Esophagus muscularis mucosa (tissue), 4 donors: ENCODE results near the gene PIM3. TPM values are rescaled to one million over a fixed set of nuclear protein-coding genes. Genes with fewer than 3 reads are reported as not detected.

Source experiments
- DNase-seq: peaks from one replicate; pipeline ENCODE4 v3.0.0-alpha.2; 2017; ENCODE audit errors: extremely low spot score
- H3K27ac ChIP-seq, 4 donors: fragments of 200-600 bp; sonication (generic); replicated peaks in 1 of 4; 1 replicate in 3 of 4; 2 replicates in 1 of 4; pipeline ENCODE4 v1.5.1; 2016 to 2019; ENCODE audit warnings: mild to moderate bottlenecking in 1 of 4
- H3K27me3 ChIP-seq, 4 donors: fragments of 200-600 bp; sonication (generic); one replicate each; pipeline versions ENCODE4 v1.5.1 to v1.6.0; 2016 to 2019
- H3K36me3 ChIP-seq, 4 donors: fragments of 200-600 bp; sonication (generic); one replicate each; pipeline ENCODE4 v1.5.1; 2016 to 2019
- H3K4me1 ChIP-seq, 4 donors: fragments of 200-600 bp; sonication (generic); one replicate each; pipeline ENCODE4 v1.5.1; 2016 to 2019
- H3K4me3 ChIP-seq, 4 donors: fragments of 200-600 bp; sonication (generic); 1 replicate in 2 of 4; 2 replicates in 2 of 4; pipeline ENCODE4 v1.5.1; 2016 to 2019; ENCODE audit warnings: mild to moderate bottlenecking in 4 of 4, moderate library complexity in 1 of 4
- H3K9me3 ChIP-seq, 4 donors: fragments of 200-600 bp; sonication (generic); 1 replicate in 3 of 4; 2 replicates in 1 of 4; pipeline ENCODE4 v1.5.1; 2016 to 2019
- EP300 ChIP-seq: sonication (generic); formaldehyde crosslinking; IDR thresholded peaks from one replicate; pipeline ENCODE4 v1.6.1; 2017; ENCODE audit warnings: antibody characterized with exemption
- POLR2A ChIP-seq: fragments of 450-650 bp; IDR thresholded peaks from one replicate; pipeline ENCODE4 v1.6.1; 2017; ENCODE audit warnings: antibody characterized with exemption, moderate library complexity, mild to moderate bottlenecking, low read depth
- POLR2AphosphoS5 ChIP-seq, 2 donors: sonication (generic); formaldehyde crosslinking; IDR thresholded peaks; one replicate each; pipeline ENCODE4 v1.6.1; 2017; ENCODE audit warnings: antibody characterized with exemption in 2 of 2
- WGBS: methylation state at CpG from one replicate; pipeline ENCODE4 v1.1.5; 2018; 5-methylcytosine and 5-hydroxymethylcytosine counted together
- intact Hi-C: fragments of 100-400 bp; cut with DNase I; formaldehyde crosslinking; loops from one replicate; pipeline ENCODE4 v1.15.1; 2023
- total RNA-seq, 4 donors: library from RNA; depleted of rRNA; stranded (reverse); fragments of >200 nt; gene quantifications; one replicate each; pipeline versions ENCODE4 v1.1.0 to v1.2.1, GENCODE V29; 2016
- TF ChIP-seq, protein P1 (sequence below), 3 experiments: fragments of 200-600 bp in 2 of 3; fragments of 450-650 bp in 1 of 3; sonication (generic) in 2 of 3; IDR thresholded peaks; one replicate each; pipeline ENCODE4 v1.5.1; 2017 to 2019; ENCODE audit warnings: antibody characterized with exemption in 3 of 3, mild to moderate bottlenecking in 2 of 3, moderate library complexity in 1 of 3

Gene PIM3
- total RNA-seq, 4 donors from 2014 or later: 36.1 to 106 (median 56.5) TPM

DNA sequence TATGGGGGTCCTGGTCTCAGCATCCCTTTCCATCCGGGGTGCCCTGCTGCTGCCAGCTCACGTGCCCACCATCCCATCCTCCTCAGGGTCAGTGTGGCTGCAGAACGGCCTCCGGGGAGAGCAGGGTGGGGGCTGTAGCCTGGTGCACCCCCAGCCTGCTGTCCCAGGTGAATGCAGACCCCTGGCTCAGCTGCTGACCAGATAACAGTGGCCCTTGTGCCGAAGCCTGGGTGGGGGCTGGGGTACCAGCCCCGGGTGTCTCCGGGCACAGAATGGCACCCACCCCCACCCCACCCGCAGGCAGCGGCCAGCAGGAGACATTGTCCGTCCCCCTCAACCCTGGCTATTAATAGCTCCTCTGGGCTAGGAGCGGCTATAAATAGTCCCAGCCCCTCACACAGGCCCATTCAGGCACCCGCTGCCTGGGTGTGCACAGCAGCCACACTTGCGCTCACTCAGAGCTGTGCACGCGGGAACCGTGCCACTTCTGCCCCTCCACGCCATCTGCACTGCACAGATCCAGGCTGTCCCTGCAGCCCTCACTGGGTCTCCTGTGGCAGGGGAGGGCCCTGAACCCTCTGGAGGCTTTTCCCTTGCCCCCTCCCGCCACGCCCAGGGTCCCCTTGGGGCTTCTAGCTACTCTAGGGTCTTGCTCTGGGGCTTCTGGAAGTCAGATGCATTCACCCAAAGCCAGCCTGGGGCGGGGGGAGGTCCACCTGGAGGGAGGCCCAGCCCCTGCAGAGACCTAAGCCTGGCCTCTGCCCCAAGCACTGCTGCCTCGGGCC lies 23.4 kb upstream of the PIM3 start:
- DNase-seq: no peak

DNA sequence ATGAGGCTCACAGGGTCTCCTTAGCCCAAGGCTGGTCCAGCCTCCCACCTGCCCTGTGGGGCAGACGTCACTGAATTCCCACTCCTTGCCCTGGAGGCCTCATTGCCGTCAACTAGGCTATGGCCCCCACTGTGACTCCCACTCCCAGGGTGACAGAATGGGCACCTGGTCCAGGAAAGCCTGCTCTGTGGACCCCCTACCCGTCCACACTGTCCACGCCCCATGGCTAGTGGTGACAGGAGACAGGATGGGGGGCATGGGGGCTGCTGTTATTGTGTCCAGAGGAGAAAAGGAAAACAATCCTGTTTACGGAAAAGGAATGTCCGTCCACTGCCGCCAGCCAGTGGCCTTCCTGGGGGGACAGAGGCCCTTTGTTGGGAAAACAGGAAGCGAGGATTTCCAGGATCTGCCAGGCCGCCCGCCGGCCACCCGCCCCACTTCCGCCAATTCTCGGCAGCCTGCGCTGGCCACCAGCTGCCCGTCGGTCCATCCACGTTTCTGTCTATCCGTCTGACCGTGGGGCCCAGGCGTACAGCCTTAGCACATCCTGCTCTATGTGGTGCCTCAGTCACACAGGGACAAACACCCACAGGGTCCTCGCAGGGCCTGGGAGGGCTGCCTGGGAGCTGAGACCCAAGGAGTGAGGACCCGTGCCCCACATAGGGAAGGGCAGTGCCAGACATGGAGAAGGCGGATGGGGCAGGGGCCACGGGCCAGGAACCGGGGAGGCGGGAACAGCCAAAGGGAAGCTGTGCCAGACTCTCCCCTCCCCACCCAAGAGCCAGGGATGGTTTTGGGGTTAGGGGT lies 22.6 kb upstream of the PIM3 start:
- Histone ChIP-seq H3K4me3 (peak overlapping the region in 2 of 4 donors; percentile 2 to 69), H3K36me3 (no peaks in the 10 kb centered on the region), H3K27me3 (no peaks in the 10 kb centered on the region), H3K9me3 (no peaks in the 10 kb centered on the region), H3K4me1 (peaks cover 45 to 55% (median 48%) of the 10 kb centered on the region in 4 donors), H3K27ac (peak overlapping the region; percentile 88 to 98 (median 93))
- intact Hi-C loops: no loop called here
- no peak for DNase-seq
- WGBS: 76% methylated on average over 25 of the region's 27 CpGs
- TF ChIP-seq, protein P1, sequence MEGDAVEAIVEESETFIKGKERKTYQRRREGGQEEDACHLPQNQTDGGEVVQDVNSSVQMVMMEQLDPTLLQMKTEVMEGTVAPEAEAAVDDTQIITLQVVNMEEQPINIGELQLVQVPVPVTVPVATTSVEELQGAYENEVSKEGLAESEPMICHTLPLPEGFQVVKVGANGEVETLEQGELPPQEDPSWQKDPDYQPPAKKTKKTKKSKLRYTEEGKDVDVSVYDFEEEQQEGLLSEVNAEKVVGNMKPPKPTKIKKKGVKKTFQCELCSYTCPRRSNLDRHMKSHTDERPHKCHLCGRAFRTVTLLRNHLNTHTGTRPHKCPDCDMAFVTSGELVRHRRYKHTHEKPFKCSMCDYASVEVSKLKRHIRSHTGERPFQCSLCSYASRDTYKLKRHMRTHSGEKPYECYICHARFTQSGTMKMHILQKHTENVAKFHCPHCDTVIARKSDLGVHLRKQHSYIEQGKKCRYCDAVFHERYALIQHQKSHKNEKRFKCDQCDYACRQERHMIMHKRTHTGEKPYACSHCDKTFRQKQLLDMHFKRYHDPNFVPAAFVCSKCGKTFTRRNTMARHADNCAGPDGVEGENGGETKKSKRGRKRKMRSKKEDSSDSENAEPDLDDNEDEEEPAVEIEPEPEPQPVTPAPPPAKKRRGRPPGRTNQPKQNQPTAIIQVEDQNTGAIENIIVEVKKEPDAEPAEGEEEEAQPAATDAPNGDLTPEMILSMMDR (IDR thresholded peaks at IDR 0.05): no peak
- TF ChIP-seq POLR2AphosphoS5 (IDR thresholded peaks at IDR 0.05) (peak; percentile 27 to 44), EP300 (peak; percentile 16), POLR2A (no peak)

More for the DNA sequence above, 23.4 kb upstream of the PIM3 start:
- 48% methylated on average over 3 of the region's 21 CpGs for WGBS
- no peaks in the 10 kb centered on the region for H3K36me3 ChIP-seq
- no peaks in the 10 kb centered on the region for H3K9me3 ChIP-seq
- H3K27me3 ChIP-seq: no peaks in the 10 kb centered on the region
- peak overlapping the region; percentile 57 to 69 (median 62) for H3K4me3 ChIP-seq
- intact Hi-C loops: no loop called here
- TF ChIP-seq POLR2AphosphoS5 (IDR thresholded peaks at IDR 0.05) (peak in 1 of 2 donors; percentile 56), EP300 (no peak), POLR2A (no peak)
- TF ChIP-seq, protein P1 (IDR thresholded peaks at IDR 0.05): no peak
- H3K4me1 ChIP-seq: peaks cover 52 to 62% (median 55%) of the 10 kb centered on the region in 4 donors
- H3K27ac ChIP-seq: peak overlapping the region; percentile 88 to 98 (median 93)

DNA sequence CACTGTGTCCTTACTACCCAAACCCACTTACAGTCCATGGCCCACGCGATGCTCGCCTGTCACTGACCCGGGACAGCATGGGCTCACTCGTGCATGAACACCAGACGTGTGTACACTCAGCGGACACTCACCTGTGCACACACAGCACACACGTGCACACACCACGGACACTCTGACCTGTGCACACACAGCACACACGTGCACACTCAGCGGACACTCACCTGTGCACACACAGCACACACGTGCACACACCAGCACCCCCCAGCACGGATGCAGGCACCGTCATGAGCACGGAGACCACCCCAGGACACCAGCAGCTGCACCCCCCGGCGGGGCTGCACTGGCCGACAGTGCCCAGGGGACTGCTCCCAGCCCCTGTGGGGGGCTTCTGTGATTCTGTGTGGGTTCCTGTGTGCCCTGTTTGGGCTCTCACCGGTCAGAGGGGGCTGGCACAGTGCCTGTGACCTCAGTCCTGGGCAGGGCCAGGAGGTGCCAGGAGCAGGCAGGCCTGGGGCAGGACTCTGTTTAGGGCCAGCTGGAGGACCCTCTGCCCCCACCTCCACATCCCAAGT lies 21.9 kb upstream of the PIM3 start:
- no peaks in the 10 kb centered on the region for H3K9me3 ChIP-seq
- H3K4me3 ChIP-seq: no peak overlapping the region
- intact Hi-C loops: no loop called here
- peaks cover 38 to 48% (median 41%) of the 10 kb centered on the region in 4 donors for H3K4me1 ChIP-seq
- 86% methylated on average over 15 of the region's 19 CpGs for WGBS
- TF ChIP-seq POLR2AphosphoS5 (IDR thresholded peaks at IDR 0.05) (no peak), EP300 (no peak), POLR2A (no peak)
- TF ChIP-seq, protein P1 (IDR thresholded peaks at IDR 0.05): no peak
- H3K27me3 ChIP-seq: no peaks in the 10 kb centered on the region
- peak overlapping the region in 3 of 4 donors; percentile 88 to 98 (median 93) for H3K27ac ChIP-seq
- DNase-seq: no peak
- no peaks in the 10 kb centered on the region for H3K36me3 ChIP-seq

DNA sequence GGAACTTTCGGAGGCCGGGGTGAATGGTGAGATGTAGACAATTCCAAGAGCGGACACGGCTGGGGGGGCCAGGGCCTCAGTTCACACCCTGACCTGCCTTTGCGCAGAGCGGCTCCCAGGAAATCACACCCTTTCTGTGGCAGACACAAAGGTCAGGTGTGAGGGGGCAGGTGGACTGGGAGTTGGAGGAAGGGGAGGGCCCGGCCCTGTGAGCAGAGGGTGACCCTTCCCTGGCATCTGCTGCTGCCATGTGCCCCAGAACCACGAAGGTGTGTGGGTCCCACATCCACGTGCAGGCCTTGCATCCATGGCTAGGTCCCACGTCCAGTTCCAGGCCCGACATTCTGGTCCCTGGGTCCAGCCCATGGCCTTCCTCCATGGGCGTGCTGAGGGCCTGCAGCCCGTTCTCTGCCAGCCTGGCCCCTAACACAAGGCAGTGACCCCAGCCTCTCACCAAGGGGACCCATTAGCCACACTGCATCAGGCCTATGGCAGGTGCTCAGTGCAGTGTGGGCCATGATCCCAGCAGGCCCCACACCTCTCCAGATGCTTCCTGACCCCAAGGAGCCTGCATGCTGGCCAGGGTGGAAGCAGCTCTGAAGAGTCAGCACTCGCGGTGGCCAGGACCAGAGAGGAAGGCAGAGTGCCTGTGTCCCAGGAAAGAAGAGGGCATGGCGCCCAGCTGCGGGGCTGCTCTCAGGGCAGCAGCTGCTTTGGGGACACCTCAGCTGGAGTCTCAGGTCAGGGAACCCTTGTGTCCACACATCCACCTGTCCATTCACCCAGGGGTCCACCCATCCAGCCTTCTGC lies 18.9 kb upstream of the PIM3 start:
- no peaks in the 10 kb centered on the region for H3K27me3 ChIP-seq
- intact Hi-C loops: no loop called here
- 98% methylated on average over 13 of the region's 17 CpGs for WGBS

More for the DNA sequence above, 18.9 kb upstream of the PIM3 start:
- Histone ChIP-seq H3K36me3 (no peaks in the 10 kb centered on the region), H3K4me1 (peaks cover 12 to 21% (median 17%) of the 10 kb centered on the region in 4 donors), H3K9me3 (no peaks in the 10 kb centered on the region), H3K4me3 (no peak overlapping the region), H3K27ac (no peak overlapping the region)
- TF ChIP-seq EP300: no peak
- TF ChIP-seq POLR2AphosphoS5 (IDR thresholded peaks at IDR 0.05): no peak
- TF ChIP-seq, protein P1 (IDR thresholded peaks at IDR 0.05): no peak
- TF ChIP-seq POLR2A: no peak
- no peak for DNase-seq
